H9 (cell line): Measurements from ENCODE around the gene VEGFD. TPM values are rescaled to one million over a fixed set of nuclear protein-coding genes. Genes with fewer than 3 reads are reported as not detected.

Source experiments
- DNase-seq: peaks from one replicate; pipeline ENCODE4 v3.0.0-alpha.2; 2017
- H2AFZ ChIP-seq: one replicate; pipeline ENCODE4 v1.6.1; 2013; ENCODE audit warnings: mild to moderate bottlenecking, low read length, control low read depth, moderate library complexity
- H2AK5ac ChIP-seq: 2 replicates; pipeline ENCODE4 v1.6.1; 2013; ENCODE audit warnings: low read length, control low read depth, mixed read lengths; ENCODE audit not compliant: insufficient read length
- H2BK120ac ChIP-seq: one replicate; pipeline ENCODE4 v1.6.1; 2013; ENCODE audit warnings: low read depth, mild to moderate bottlenecking, low read length, control low read depth, inconsistent platforms; ENCODE audit not compliant: poor library complexity, severe bottlenecking
- H2BK12ac ChIP-seq: 2 replicates; pipeline ENCODE4 v1.6.1; 2013; ENCODE audit warnings: low read length, control low read depth, mixed read lengths, low read depth; ENCODE audit not compliant: insufficient read length
- H2BK15ac ChIP-seq: 2 replicates; pipeline ENCODE4 v1.6.1; 2013; ENCODE audit warnings: low read depth, low read length, control low read depth
- H2BK20ac ChIP-seq: one replicate; pipeline ENCODE4 v1.6.1; 2013; ENCODE audit warnings: low read depth, mild to moderate bottlenecking, low read length, control low read depth, inconsistent platforms; ENCODE audit not compliant: poor library complexity, severe bottlenecking
- H2BK5ac ChIP-seq: 2 replicates; pipeline ENCODE4 v1.6.1; 2013; ENCODE audit warnings: low read length, control low read depth, mixed read lengths; ENCODE audit not compliant: insufficient read length
- H3K14ac ChIP-seq: 2 replicates; pipeline ENCODE4 v1.6.1; 2013; ENCODE audit warnings: low read length, control low read depth; ENCODE audit not compliant: insufficient read depth
- H3K18ac ChIP-seq: 2 replicates; pipeline ENCODE4 v1.6.1; 2013; ENCODE audit warnings: low read depth, mild to moderate bottlenecking, mixed read lengths, low read length, control low read depth; ENCODE audit not compliant: insufficient read length
- H3K23ac ChIP-seq: 2 replicates; pipeline ENCODE4 v1.6.1; 2013; ENCODE audit warnings: low read length, control low read depth, mixed read lengths, low read depth; ENCODE audit not compliant: insufficient read length
- H3K23me2 ChIP-seq: 2 replicates; pipeline ENCODE4 v1.6.1; 2013; ENCODE audit warnings: low read depth, mild to moderate bottlenecking, mixed read lengths, low read length, control low read depth; ENCODE audit not compliant: insufficient read length, poor library complexity, severe bottlenecking
- H3K27ac ChIP-seq: 2 replicates; pipeline ENCODE4 v1.5.1; 2013; ENCODE audit warnings: low read length, control low read depth, mixed read lengths, low read depth; ENCODE audit not compliant: insufficient read length
- H3K27me3 ChIP-seq: 2 replicates; pipeline ENCODE4 v1.6.1; 2013; ENCODE audit warnings: low read length, control low read depth, inconsistent platforms; ENCODE audit not compliant: insufficient read depth
- H3K4ac ChIP-seq: 2 replicates; pipeline ENCODE4 v1.6.1; 2013; ENCODE audit warnings: low read depth, mild to moderate bottlenecking, control low read depth, inconsistent platforms, low read length, moderate library complexity
- H3K4me1 ChIP-seq: 2 replicates; pipeline ENCODE4 v1.6.1; 2013; ENCODE audit warnings: low read length, control low read depth, inconsistent platforms; ENCODE audit not compliant: insufficient read depth
- H3K4me2 ChIP-seq: 2 replicates; pipeline ENCODE4 v1.6.1; 2013; ENCODE audit warnings: low read length, control low read depth, mixed read lengths; ENCODE audit not compliant: insufficient read length, insufficient read depth
- H3K56ac ChIP-seq: 2 replicates; pipeline ENCODE4 v1.6.1; 2013; ENCODE audit warnings: low read depth, mild to moderate bottlenecking, mixed read lengths, low read length, control low read depth; ENCODE audit not compliant: insufficient read length
- H3K79me1 ChIP-seq: 2 replicates; pipeline ENCODE4 v1.6.1; 2013; ENCODE audit warnings: low read depth, mild to moderate bottlenecking, moderate library complexity, low read length, control low read depth, inconsistent platforms; ENCODE audit not compliant: insufficient read depth, poor library complexity, severe bottlenecking
- H3K79me2 ChIP-seq: 2 replicates; pipeline ENCODE4 v1.6.1; 2013; ENCODE audit warnings: low read length, control low read depth, inconsistent platforms; ENCODE audit not compliant: insufficient read depth
- H3K9ac ChIP-seq: 2 replicates; pipeline ENCODE4 v1.6.1; 2013; ENCODE audit warnings: low read length, control low read depth, mixed read lengths; ENCODE audit not compliant: insufficient read length; ENCODE audit errors: extremely low read depth
- H3K9me3 ChIP-seq: one replicate; pipeline ENCODE4 v1.6.1; 2013; ENCODE audit warnings: low read depth, low read length, inconsistent platforms; ENCODE audit not compliant: control insufficient read depth
- H3T11ph ChIP-seq: one replicate; pipeline ENCODE4 v1.6.1; 2013; ENCODE audit warnings: mild to moderate bottlenecking, low read length, control low read depth, inconsistent platforms
- H4K20me1 ChIP-seq: one replicate; pipeline ENCODE4 v1.6.1; 2013; ENCODE audit not compliant: control insufficient read depth, insufficient read length, insufficient read depth
- H4K5ac ChIP-seq: 2 replicates; pipeline ENCODE4 v1.6.1; 2013; ENCODE audit warnings: low read depth, mild to moderate bottlenecking, mixed read lengths, low read length, control low read depth; ENCODE audit not compliant: insufficient read length
- H4K8ac ChIP-seq: replicated peaks from 2 replicates; pipeline ENCODE4 v1.6.1; 2013; ENCODE audit warnings: low read length, control low read depth, mixed read lengths, low read depth; ENCODE audit not compliant: insufficient read length
- H4K91ac ChIP-seq: 2 replicates; pipeline ENCODE4 v1.6.1; 2013; ENCODE audit warnings: low read depth, mild to moderate bottlenecking, moderate library complexity, mixed read lengths, low read length, control low read depth; ENCODE audit not compliant: insufficient read length
- H3K27ac Mint-ChIP-seq, 3 experiments: 2 replicates in 2 of 3; 3 replicates in 1 of 3; pipeline ENCODE4 v1.8.0; 2020 to 2021; ENCODE audit warnings: mixed read lengths in 3 of 3, mild to moderate bottlenecking in 1 of 3, moderate library complexity in 1 of 3
- H3K27me3 Mint-ChIP-seq: 2 replicates; pipeline ENCODE4 v1.8.0; 2021; ENCODE audit warnings: low read depth, mild to moderate bottlenecking, moderate library complexity, mixed read lengths
- H3K36me3 Mint-ChIP-seq, 3 experiments: 2 replicates in 2 of 3; 3 replicates in 1 of 3; pipeline ENCODE4 v1.8.0; 2020 to 2021; ENCODE audit warnings: low read depth in 3 of 3, mixed read lengths in 3 of 3; ENCODE audit not compliant: insufficient read depth in 1 of 3
- H3K4me1 Mint-ChIP-seq, 2 experiments: 2 replicates each; pipeline ENCODE4 v1.8.0; 2020; ENCODE audit warnings: mixed read lengths in 2 of 2
- H3K4me3 Mint-ChIP-seq, 2 experiments: 2 replicates in 1 of 2; 3 replicates in 1 of 2; pipeline ENCODE4 v1.8.0; 2020 to 2021; ENCODE audit warnings: mild to moderate bottlenecking in 2 of 2, mixed read lengths in 2 of 2, moderate library complexity in 1 of 2
- H3K9me3 Mint-ChIP-seq, 2 experiments: 2 replicates in 1 of 2; 3 replicates in 1 of 2; pipeline ENCODE4 v1.8.0; 2020; ENCODE audit warnings: mild to moderate bottlenecking in 2 of 2, mixed read lengths in 2 of 2, moderate library complexity in 1 of 2
- CTCF ChIP-seq: fragments of 200-600 bp; sonication (generic); conservative IDR thresholded peaks from 3 replicates; pipeline ENCODE4 v1.8.0; 2021; ENCODE audit warnings: antibody characterized with exemption, mild to moderate bottlenecking
- WGBS: extraction: QIAGEN DNeasy Blood & Tissue Kit; methylation state at CpG from one replicate; pipeline ENCODE4 v1.1.7; 2013; ENCODE audit warnings: missing lambda C conversion rate, low lambda C conversion rate, mixed read lengths; ENCODE audit not compliant: insufficient read length; ENCODE audit errors: extremely low coverage; 5-methylcytosine and 5-hydroxymethylcytosine counted together
- total RNA-seq: library from RNA; stranded (reverse); gene quantifications from 2 replicates; pipeline ENCODE4 v1.2.1, GENCODE V29; 2021

Gene VEGFD
- total RNA-seq, 1 experiment from 2014 or later: 0.11 TPM

- Histone ChIP-seq H3K79me1 (peaks cover 3% of the 10 kb centered on the region), H3K23me2 (no peaks in the 10 kb centered on the region), H3K4me2 (no peak overlapping the region), H2BK20ac (no peak overlapping the region), H4K5ac (no peak overlapping the region), H3T11ph (no peak overlapping the region), H2BK12ac (no peak overlapping the region), H2AK5ac (no peak overlapping the region), H2BK15ac (no peak overlapping the region), H4K20me1 (no peaks in the 10 kb centered on the region), H3K4me1 (peaks cover 4% of the 10 kb centered on the region), H3K14ac (no peak overlapping the region), H4K8ac (no peak overlapping the region), H3K56ac (no peak overlapping the region), H2BK120ac (no peak overlapping the region), H4K91ac (no peak overlapping the region), H3K79me2 (no peaks in the 10 kb centered on the region), H3K18ac (no peak overlapping the region), H3K4ac (no peak overlapping the region), H3K23ac (no peak overlapping the region), H2AFZ (no peak overlapping the region), H3K27ac (no peak overlapping the region), H3K9me3 (no peaks in the 10 kb centered on the region), H3K27me3 (no peaks in the 10 kb centered on the region), H3K9ac (no peak overlapping the region), H2BK5ac (no peak overlapping the region)
- H3K36me3 Mint-ChIP-seq: peaks cover 0 to 8% (median 3%) of the 10 kb centered on the region in 3 experiments; a peak in 3 of 7 replicates
- H3K4me1 Mint-ChIP-seq: peaks cover 5% of the 10 kb centered on the region in 2 experiments
- DNase-seq: no peak
- no peak overlapping the region for H3K27ac Mint-ChIP-seq
- WGBS: no CpG with 5 or more reads among the region's 3 CpGs
- H3K9me3 Mint-ChIP-seq: no peaks in the 10 kb centered on the region; a peak in 1 of 5 replicates
- H3K27me3 Mint-ChIP-seq: no peaks in the 10 kb centered on the region; the same call in 1 of the 2 replicates
- no peak overlapping the region for H3K4me3 Mint-ChIP-seq
- TF ChIP-seq CTCF: no peak
Observed at GRCh38 chrX:15405846-15406245, 21.6 kb upstream of the VEGFD start.
